Mesenchymal stem cell (in vitro differentiated cells and primary cell): ENCODE results near the gene CPT1A.

ENCODE experiments used
- DNase-seq: peaks from one replicate; pipeline ENCODE4 v3.0.0-alpha.2; 2013
- H2AFZ ChIP-seq: one replicate; pipeline ENCODE4 v1.6.1; 2013; ENCODE audit warnings: low read depth, mild to moderate bottlenecking, control low read depth, inconsistent platforms, low read length, moderate library complexity
- H2AK5ac ChIP-seq: 2 replicates; pipeline ENCODE4 v1.6.1; 2013; ENCODE audit warnings: low read length, moderate library complexity, mild to moderate bottlenecking, inconsistent platforms; ENCODE audit not compliant: severe bottlenecking
- H2BK120ac ChIP-seq: one replicate; pipeline ENCODE4 v1.6.1; 2013; ENCODE audit warnings: low read depth, mild to moderate bottlenecking, inconsistent platforms, low read length, moderate library complexity
- H2BK12ac ChIP-seq, 2 experiments: one replicate each; pipeline ENCODE4 v1.6.1; 2013; ENCODE audit warnings: inconsistent platforms in 2 of 2, low read length in 2 of 2, mild to moderate bottlenecking in 2 of 2, moderate library complexity in 2 of 2, control low read depth in 1 of 2
- H2BK15ac ChIP-seq: one replicate; pipeline ENCODE4 v1.6.1; 2013; ENCODE audit warnings: mild to moderate bottlenecking, low read depth, inconsistent platforms; ENCODE audit not compliant: poor library complexity, severe bottlenecking
- H2BK5ac ChIP-seq: 2 replicates; pipeline ENCODE4 v1.6.1; 2013; ENCODE audit warnings: low read depth, mild to moderate bottlenecking, low read length, control low read depth, inconsistent platforms; ENCODE audit not compliant: poor library complexity, severe bottlenecking
- H3K14ac ChIP-seq, 2 experiments: one replicate each; pipeline ENCODE4 v1.6.1; 2013; ENCODE audit warnings: inconsistent platforms in 2 of 2, low read length in 2 of 2, control low read depth in 1 of 2, mild to moderate bottlenecking in 1 of 2, moderate library complexity in 1 of 2
- H3K18ac ChIP-seq, 2 experiments: one replicate each; pipeline ENCODE4 v1.6.1; 2013; ENCODE audit warnings: inconsistent platforms in 2 of 2, low read length in 2 of 2, control low read depth in 1 of 2, low read depth in 1 of 2, mild to moderate bottlenecking in 1 of 2
- H3K23ac ChIP-seq, 2 experiments: one replicate each; pipeline ENCODE4 v1.6.1; 2013; ENCODE audit warnings: inconsistent platforms in 2 of 2, low read length in 2 of 2, mild to moderate bottlenecking in 2 of 2, moderate library complexity in 2 of 2, control low read depth in 1 of 2
- H3K27ac ChIP-seq: 2 replicates; pipeline ENCODE4 v1.5.1; 2013; ENCODE audit warnings: mild to moderate bottlenecking, moderate library complexity, low read length, control low read depth, inconsistent platforms; ENCODE audit not compliant: poor library complexity, severe bottlenecking
- H3K27me3 ChIP-seq, 2 experiments: 2 replicates each; pipeline versions ENCODE4 v1.6.1 to v1.7.0; 2013; ENCODE audit warnings: low read length in 2 of 2, mild to moderate bottlenecking in 2 of 2, moderate library complexity in 2 of 2, control low read depth in 1 of 2, inconsistent platforms in 1 of 2; ENCODE audit not compliant: control insufficient read depth in 1 of 2, insufficient read depth in 1 of 2
- H3K36me3 ChIP-seq, 2 experiments: 2 replicates each; pipeline versions ENCODE4 v1.6.1 to v1.7.0; 2013; ENCODE audit warnings: low read length in 2 of 2, control low read depth in 1 of 2, inconsistent platforms in 1 of 2, low read depth in 1 of 2, mild to moderate bottlenecking in 1 of 2; ENCODE audit not compliant: insufficient read depth in 2 of 2, control insufficient read depth in 1 of 2
- H3K4ac ChIP-seq, 2 experiments: one replicate each; pipeline ENCODE4 v1.6.1; 2013; ENCODE audit warnings: inconsistent platforms in 2 of 2, low read length in 2 of 2, mild to moderate bottlenecking in 2 of 2, moderate library complexity in 2 of 2, control low read depth in 1 of 2, low read depth in 1 of 2
- H3K4me1 ChIP-seq: 2 replicates; pipeline ENCODE4 v1.6.1; 2013; ENCODE audit warnings: low read depth, low read length, control low read depth; ENCODE audit not compliant: control insufficient read depth, insufficient read depth
- H3K4me2 ChIP-seq: 2 replicates; pipeline ENCODE4 v1.6.1; 2013; ENCODE audit warnings: low read length, mild to moderate bottlenecking, inconsistent platforms; ENCODE audit not compliant: poor library complexity, severe bottlenecking
- H3K4me3 ChIP-seq, 2 experiments: 2 replicates each; pipeline versions ENCODE4 v1.5.1 to v1.7.0; 2013; ENCODE audit warnings: low read length in 2 of 2, mild to moderate bottlenecking in 2 of 2, control low read depth in 1 of 2, low read depth in 1 of 2; ENCODE audit not compliant: insufficient read depth in 1 of 2
- H3K79me1 ChIP-seq: replicated peaks from 2 replicates; pipeline ENCODE4 v1.6.1; 2013; ENCODE audit warnings: mild to moderate bottlenecking, control low read depth, low read length, inconsistent platforms; ENCODE audit not compliant: poor library complexity, severe bottlenecking
- H3K9ac ChIP-seq: 2 replicates; pipeline ENCODE4 v1.7.0; 2013; ENCODE audit warnings: mild to moderate bottlenecking, low read length, moderate library complexity
- H3K9me3 ChIP-seq: 2 replicates; pipeline ENCODE4 v1.7.0; 2013; ENCODE audit warnings: mild to moderate bottlenecking, low read length; ENCODE audit not compliant: control insufficient read depth
- H4K8ac ChIP-seq: one replicate; pipeline ENCODE4 v1.6.1; 2013; ENCODE audit warnings: inconsistent platforms, mild to moderate bottlenecking, low read length, moderate library complexity
- H4K91ac ChIP-seq: one replicate; pipeline ENCODE4 v1.6.1; 2013; ENCODE audit warnings: mild to moderate bottlenecking, low read length, inconsistent platforms
- WGBS: methylation state at CpG from one replicate; pipeline ENCODE4 v1.1.7; 2013; ENCODE audit warnings: mixed read lengths; 5-methylcytosine and 5-hydroxymethylcytosine counted together

The CPT1A gene

GRCh38 chr11:68852628-68853027 is 10.9 kb upstream of the CPT1A start:
- H3K4me3 ChIP-seq = no peak overlapping the region

GRCh38 chr11:68848429-68848828 is 6.7 kb upstream of the CPT1A start:
- Histone ChIP-seq H4K8ac (no peak overlapping the region), H3K4me2 (no peak overlapping the region), H2BK5ac (no peak overlapping the region), H2BK120ac (no peak overlapping the region), H3K79me1 (no peaks in the 10 kb centered on the region), H3K9ac (no peak overlapping the region), H3K36me3 (no peaks in the 10 kb centered on the region), H2AK5ac (no peak overlapping the region), H2BK15ac (no peak overlapping the region), H3K18ac (no peak overlapping the region), H4K91ac (no peak overlapping the region), H3K14ac (no peak overlapping the region), H2BK12ac (no peak overlapping the region), H3K27me3 (peaks cover 31 to 36% of the 10 kb centered on the region in 2 experiments), H2AFZ (no peak overlapping the region), H3K23ac (no peak overlapping the region), H3K4ac (no peak overlapping the region), H3K9me3 (no peaks in the 10 kb centered on the region), H3K4me1 (peaks cover 8% of the 10 kb centered on the region), H3K27ac (no peak overlapping the region), H3K4me3 (no peak overlapping the region)
- no peak for DNase-seq
- 94% methylated on average over 15 of the region's 15 CpGs for WGBS

More at GRCh38 chr11:68852628-68853027, 10.9 kb upstream of the CPT1A start:
- Histone ChIP-seq H2BK15ac (no peak overlapping the region), H3K36me3 (no peaks in the 10 kb centered on the region), H2BK12ac (no peak overlapping the region), H2BK120ac (no peak overlapping the region), H2AFZ (no peak overlapping the region), H4K91ac (no peak overlapping the region), H3K9ac (no peak overlapping the region), H3K4ac (no peak overlapping the region), H2AK5ac (no peak overlapping the region), H3K27ac (no peak overlapping the region), H3K79me1 (no peaks in the 10 kb centered on the region), H3K14ac (no peak overlapping the region), H2BK5ac (no peak overlapping the region), H3K4me2 (no peak overlapping the region), H4K8ac (no peak overlapping the region), H3K18ac (no peak overlapping the region), H3K4me1 (peaks cover 12% of the 10 kb centered on the region), H3K27me3 (peaks cover 33 to 40% of the 10 kb centered on the region in 2 experiments), H3K9me3 (no peaks in the 10 kb centered on the region), H3K23ac (no peak overlapping the region)
- WGBS = 87% methylated on average over 8 of the region's 8 CpGs
- no peak for DNase-seq

- no peaks in the 10 kb centered on the region for H3K9me3 ChIP-seq
These were observed 5.7 kb upstream of the CPT1A start for GRCh38 chr11:68847395-68847794.

GRCh38 chr11:68845351-68846002 is 3.8 kb upstream of the CPT1A start:
- Histone ChIP-seq H2AFZ (no peak overlapping the region), H3K4me1 (peaks cover 30% of the 10 kb centered on the region), H3K27me3 (peaks cover 15 to 19% of the 10 kb centered on the region in 2 experiments), H4K91ac (no peak overlapping the region), H3K79me1 (peaks cover 3% of the 10 kb centered on the region), H2BK15ac (no peak overlapping the region), H3K4me3 (peak overlapping the region in 1 of 2 experiments; percentile 13), H3K23ac (no peak overlapping the region), H2BK5ac (no peak overlapping the region), H3K4me2 (no peak overlapping the region), H2BK12ac (no peak overlapping the region), H2AK5ac (no peak overlapping the region), H3K14ac (no peak overlapping the region), H4K8ac (no peak overlapping the region), H2BK120ac (no peak overlapping the region), H3K18ac (no peak overlapping the region), H3K9me3 (no peaks in the 10 kb centered on the region), H3K36me3 (no peaks in the 10 kb centered on the region), H3K4ac (no peak overlapping the region), H3K9ac (no peak overlapping the region), H3K27ac (no peak overlapping the region)
- no peak for DNase-seq
- WGBS = 82% methylated on average over 18 of the region's 18 CpGs

More at GRCh38 chr11:68847395-68847794, 5.7 kb upstream of the CPT1A start:
- no peak overlapping the region for H2BK120ac ChIP-seq
- peaks cover 16% of the 10 kb centered on the region for H3K4me1 ChIP-seq
- no peak overlapping the region for H2BK15ac ChIP-seq
- no peak overlapping the region for H3K9ac ChIP-seq
- no peak overlapping the region for H3K4me2 ChIP-seq
- H4K91ac ChIP-seq = no peak overlapping the region
- no peak overlapping the region for H2AFZ ChIP-seq
- 88% methylated on average over 3 of the region's 4 CpGs for WGBS
- H3K27ac ChIP-seq = no peak overlapping the region
- H3K27me3 ChIP-seq = peaks cover 24 to 26% of the 10 kb centered on the region in 2 experiments
- H3K79me1 ChIP-seq = no peaks in the 10 kb centered on the region
- no peak overlapping the region for H3K23ac ChIP-seq
- no peaks in the 10 kb centered on the region for H3K36me3 ChIP-seq
- no peak overlapping the region for H2BK12ac ChIP-seq
- H3K4me3 ChIP-seq = no peak overlapping the region
- no peak for DNase-seq
- H2BK5ac ChIP-seq = no peak overlapping the region
- H4K8ac ChIP-seq = no peak overlapping the region
- no peak overlapping the region for H3K4ac ChIP-seq
- no peak overlapping the region for H3K18ac ChIP-seq
- H2AK5ac ChIP-seq = no peak overlapping the region
- H3K14ac ChIP-seq = no peak overlapping the region
